Stomach (tissue), 19 donors: ENCODE measurements around the gene HBA2. TPM values are rescaled to one million over a fixed set of nuclear protein-coding genes. Genes with fewer than 3 reads are reported as not detected.
"Not testable (repeated sequence)": the region's sequence is repeated elsewhere in the genome, so short reads cannot be mapped to it uniquely, and the experiment has no call there.

Source experiments
- DNase-seq, 2 donors: peaks; one replicate each; pipeline versions ENCODE4 v3.0.0 to v3.0.0-alpha.2; 2013 to 2019
- H3K27ac ChIP-seq, 5 donors: fragments of 200-600 bp in 4 of 5; sonication (generic) in 4 of 5; one replicate each; pipeline ENCODE4 v1.5.1; 2013 to 2019; ENCODE audit warnings: mild to moderate bottlenecking in 1 of 5, moderate library complexity in 1 of 5
- H3K27me3 ChIP-seq, 3 donors: fragments of 200-600 bp; sonication (generic); one replicate each; pipeline ENCODE4 v1.5.1; 2017 to 2019; ENCODE audit warnings: mixed run types in 1 of 3
- H3K36me3 ChIP-seq, 4 donors: fragments of 200-600 bp; sonication (generic); 1 replicate in 3 of 4; 2 replicates in 1 of 4; pipeline ENCODE4 v1.5.1; 2016 to 2019
- H3K4me1 ChIP-seq, 4 donors: fragments of 200-600 bp; sonication (generic); one replicate each; pipeline ENCODE4 v1.5.1; 2016 to 2019
- H3K4me3 ChIP-seq, 4 donors: fragments of 200-600 bp; sonication (generic) in 3 of 4; one replicate each; pipeline ENCODE4 v1.5.1; 2016 to 2019; ENCODE audit warnings: mild to moderate bottlenecking in 1 of 4
- H3K9me3 ChIP-seq, 4 donors: fragments of 200-600 bp; sonication (generic); one replicate each; pipeline ENCODE4 v1.5.1; 2016 to 2019
- CTCF ChIP-seq, 7 experiments: fragments of 450-650 bp in 4 of 7; fragments of 200-600 bp in 3 of 7; sonication (generic) in 3 of 7; IDR thresholded peaks; one replicate each; pipeline ENCODE4 v1.5.1; 2016 to 2019; ENCODE audit warnings: antibody characterized with exemption in 7 of 7, control low read depth in 2 of 7, mild to moderate bottlenecking in 1 of 7
- EP300 ChIP-seq: sonication (generic); formaldehyde crosslinking; IDR thresholded peaks from one replicate; pipeline ENCODE4 v1.6.1; 2017; ENCODE audit warnings: antibody characterized with exemption
- POLR2A ChIP-seq, 4 donors: fragments of 450-650 bp; IDR thresholded peaks; one replicate each; pipeline ENCODE4 v1.6.1; 2016; ENCODE audit warnings: antibody characterized with exemption in 4 of 4, control low read depth in 2 of 4, mild to moderate bottlenecking in 1 of 4, moderate library complexity in 1 of 4
- POLR2AphosphoS5 ChIP-seq, 3 donors: sonication (generic); formaldehyde crosslinking; IDR thresholded peaks; one replicate each; pipeline ENCODE4 v1.6.1; 2016; ENCODE audit warnings: antibody characterized with exemption in 3 of 3
- WGBS, 5 donors: extraction: QIAGEN DNeasy Blood & Tissue Kit in 3 of 5; methylation state at CpG; one replicate each; pipeline versions ENCODE4 v1.1.5 to v1.1.7; 2013 to 2018; 5-methylcytosine and 5-hydroxymethylcytosine counted together
- intact Hi-C: fragments of 100-400 bp; cut with DNase I; formaldehyde crosslinking; loops from one replicate; pipeline ENCODE4 v1.15.1; 2023; ENCODE audit warnings: low total_unique reads
- long read RNA-seq, 10 donors: transcript quantifications; one replicate each; lab custom pipeline, GENCODE V29; 2026
- polyA plus RNA-seq, 3 donors: library from polyadenylated mRNA; stranded (reverse); fragments of 200-250 nt; gene quantifications; one replicate each; pipeline ENCODE4 v1.2.3, GENCODE V29; 2013
- total RNA-seq, 5 donors: library from RNA; depleted of rRNA; stranded (reverse); fragments of >200 nt; gene quantifications; one replicate each; pipeline versions ENCODE4 v1.1.0 to v1.2.3, GENCODE V29; 2014 to 2016
- donor health status: healthy with polysubstance abuse.
- donor health status: Bipolar disorder and iron deficiency.
- donor health status: healthy.

The HBA2 gene
- total RNA-seq (100 to 1,000 TPM in 1 of 5 donors, 10 to 100 TPM in 2, 1 to 10 TPM in 1, not detected in 1; 8.4 to 570 (median 32.0) TPM), polyA plus RNA-seq (10 to 100 TPM in 2 of 3 donors, 1 to 10 TPM in 1; 3.5 to 21.3 (median 17.0) TPM)
- long read RNA-seq, donor 1, transcript HBA2-204 (2 exons, 403 nt), result minor isoform, 5 of 156 reads
- long read RNA-seq, donor 1, transcript HBA2-203 (2 exons, 640 nt), result minor isoform, 8 of 156 reads
- long read RNA-seq, donor 1, transcript HBA2-201 (3 exons, 576 nt), result major isoform, 125 of 156 reads
- long read RNA-seq, donor 1, partial matches to known transcripts, result 15 of 156 reads
- long read RNA-seq, donor 1, other reads (novel, unspliced or antisense), result 0 of 156 reads
- long read RNA-seq, donor 2, transcript HBA2-201 (3 exons, 576 nt), result major isoform, 70 of 83 reads
- long read RNA-seq, donor 2, transcript HBA2-203 (2 exons, 640 nt), result minor isoform, 7 of 83 reads
- long read RNA-seq, donor 2, partial matches to known transcripts, result 5 of 83 reads
- long read RNA-seq, donor 2, other reads (novel, unspliced or antisense), result 0 of 83 reads
- long read RNA-seq, donor 3, transcript HBA2-204 (2 exons, 403 nt), result minor isoform, 8 of 360 reads
- long read RNA-seq, donor 3, transcript HBA2-201 (3 exons, 576 nt), result major isoform, 339 of 360 reads
- long read RNA-seq, donor 3, transcript HBA2-203 (2 exons, 640 nt), result minor isoform, 11 of 360 reads
- long read RNA-seq, donor 3, partial matches to known transcripts, result 0 of 360 reads
- long read RNA-seq, donor 3, other reads (novel, unspliced or antisense), result 0 of 360 reads
- long read RNA-seq, donor 4, transcript HBA2-204 (2 exons, 403 nt), result minor isoform, 5 of 39 reads
- long read RNA-seq, donor 4, transcript HBA2-201 (3 exons, 576 nt), result major isoform, 30 of 39 reads
- long read RNA-seq, donor 4, partial matches to known transcripts, result 0 of 39 reads
- long read RNA-seq, donor 4, other reads (novel, unspliced or antisense), result 0 of 39 reads
- long read RNA-seq, donor 5, transcript HBA2-203 (2 exons, 640 nt), result minor isoform, 102 of 2,065 reads
- long read RNA-seq, donor 5, transcript HBA2-201 (3 exons, 576 nt), result major isoform, 1,841 of 2,065 reads
- long read RNA-seq, donor 5, transcript HBA2-204 (2 exons, 403 nt), result minor isoform, 47 of 2,065 reads
- long read RNA-seq, donor 5, partial matches to known transcripts, result 0 of 2,065 reads
- long read RNA-seq, donor 5, other reads (novel, unspliced or antisense), result 71 of 2,065 reads
- long read RNA-seq, donor 6, transcript HBA2-203 (2 exons, 640 nt), result minor isoform, 16 of 209 reads
- long read RNA-seq, donor 6, transcript HBA2-201 (3 exons, 576 nt), result major isoform, 186 of 209 reads
- long read RNA-seq, donor 6, partial matches to known transcripts, result 0 of 209 reads
- long read RNA-seq, donor 6, other reads (novel, unspliced or antisense), result 5 of 209 reads
- long read RNA-seq, donor 7, transcript HBA2-203 (2 exons, 640 nt), result minor isoform, 72 of 1,251 reads
- long read RNA-seq, donor 7, transcript HBA2-204 (2 exons, 403 nt), result minor isoform, 30 of 1,251 reads
- long read RNA-seq, donor 7, transcript HBA2-201 (3 exons, 576 nt), result major isoform, 1,055 of 1,251 reads
- long read RNA-seq, donor 7, partial matches to known transcripts, result 61 of 1,251 reads
- long read RNA-seq, donor 7, other reads (novel, unspliced or antisense), result 31 of 1,251 reads
- long read RNA-seq, donor 8, transcript HBA2-201 (3 exons, 576 nt), result major isoform, 325 of 346 reads
- long read RNA-seq, donor 8, transcript HBA2-203 (2 exons, 640 nt), result minor isoform, 11 of 346 reads
- long read RNA-seq, donor 8, transcript HBA2-204 (2 exons, 403 nt), result minor isoform, 9 of 346 reads
- long read RNA-seq, donor 8, partial matches to known transcripts, result 0 of 346 reads
- long read RNA-seq, donor 8, other reads (novel, unspliced or antisense), result 0 of 346 reads
- long read RNA-seq, donor 9, transcript HBA2-203 (2 exons, 640 nt), result minor isoform, 36 of 827 reads
- long read RNA-seq, donor 9, transcript HBA2-204 (2 exons, 403 nt), result minor isoform, 23 of 827 reads
- long read RNA-seq, donor 9, transcript HBA2-201 (3 exons, 576 nt), result major isoform, 748 of 827 reads
- long read RNA-seq, donor 9, partial matches to known transcripts, result 0 of 827 reads
- long read RNA-seq, donor 9, other reads (novel, unspliced or antisense), result 16 of 827 reads
- long read RNA-seq, donor 10, transcript HBA2-203 (2 exons, 640 nt), result minor isoform, 5 of 119 reads
- long read RNA-seq, donor 10, transcript HBA2-201 (3 exons, 576 nt), result major isoform, 110 of 119 reads
- long read RNA-seq, donor 10, partial matches to known transcripts, result 0 of 119 reads
- long read RNA-seq, donor 10, other reads (novel, unspliced or antisense), result 0 of 119 reads

- H3K27ac ChIP-seq, H3K9me3 ChIP-seq, H3K36me3 ChIP-seq, intact Hi-C loops, H3K4me3 ChIP-seq, DNase-seq: not testable (repeated sequence)
- peaks cover 0 to 19% (median 12%) of the 10 kb centered on the region in 4 donors for H3K4me1 ChIP-seq
- WGBS, 5 donors, result no CpG with 5 or more reads among the region's 74 CpGs
- H3K27me3 ChIP-seq, result peaks cover 15 to 86% (median 67%) of the 10 kb centered on the region in 3 donors
Observed at GRCh38 chr16:172374-172941, at the start of gene HBA2. Gene HBA2 (plus strand): TSS chr16:172876. CDS start chr16:172913, 37 bp downstream.

- H3K36me3 ChIP-seq, result peaks cover 5 to 44% (median 25%) of the 10 kb centered on the region in 4 donors
Observed at GRCh38 chr16:123558-124350, 48.9 kb upstream of the HBA2 start.

GRCh38 chr16:125011-125410, 47.7 kb upstream of the HBA2 start:
- H3K27ac ChIP-seq, result no peak overlapping the region
- no peak for DNase-seq
- WGBS, 5 donors, result 84 to 97% (median 90%) methylated on average over 3 of the region's 3 CpGs
- H3K27me3 ChIP-seq, result no peaks in the 10 kb centered on the region
- H3K4me1 ChIP-seq, result no peaks in the 10 kb centered on the region
- TF ChIP-seq POLR2A (IDR thresholded peaks at IDR 0.05), result no peak
- TF ChIP-seq EP300, result no peak
- TF ChIP-seq POLR2AphosphoS5 (IDR thresholded peaks at IDR 0.05), result no peak
- TF ChIP-seq CTCF (IDR thresholded peaks at IDR 0.05), result no peak
- no peaks in the 10 kb centered on the region for H3K9me3 ChIP-seq
- H3K36me3 ChIP-seq, result peaks cover 5 to 34% (median 24%) of the 10 kb centered on the region in 4 donors
- intact Hi-C loops, result no loop called here
- H3K4me3 ChIP-seq, result no peak overlapping the region

More at GRCh38 chr16:123558-124350, 48.9 kb upstream of the HBA2 start:
- H3K4me3 ChIP-seq, H3K4me1 ChIP-seq, H3K27me3 ChIP-seq, H3K27ac ChIP-seq, intact Hi-C loops, DNase-seq, H3K9me3 ChIP-seq: not testable (repeated sequence)
- WGBS, 5 donors, result 83 to 90% (median 87%) methylated on average over 14 to 18 of the region's 19 CpGs

GRCh38 chr16:129075-129474, 43.6 kb upstream of the HBA2 start:
- intact Hi-C loops, result no loop called here
- no peaks in the 10 kb centered on the region for H3K4me1 ChIP-seq
- TF ChIP-seq POLR2AphosphoS5 (IDR thresholded peaks at IDR 0.05), result no peak
- no peak for TF ChIP-seq CTCF (IDR thresholded peaks at IDR 0.05)
- TF ChIP-seq POLR2A (IDR thresholded peaks at IDR 0.05), result no peak
- TF ChIP-seq EP300, result no peak
- 80 to 94% (median 89%) methylated on average over 2 of the region's 2 CpGs for WGBS, 5 donors
- H3K27ac ChIP-seq, result no peak overlapping the region
- H3K9me3 ChIP-seq, result no peaks in the 10 kb centered on the region
- no peak for DNase-seq
- H3K27me3 ChIP-seq, result no peaks in the 10 kb centered on the region
- peaks cover 0 to 13% (median 10%) of the 10 kb centered on the region in 4 donors for H3K36me3 ChIP-seq
- H3K4me3 ChIP-seq, result no peak overlapping the region
